Lung microvascular endothelial cell (primary cell): ENCODE measurements around the gene IFRD2. TPM values are rescaled to one million over a fixed set of nuclear protein-coding genes. Genes with fewer than 3 reads are reported as not detected.

Source experiments
- total RNA-seq: library from RNA; depleted of rRNA; stranded (reverse); fragments of >200 nt; gene quantifications from 2 replicates; pipeline ENCODE4 v1.2.1, GENCODE V29; 2014

Gene IFRD2
- total RNA-seq, 1 donor from 2014 or later: 104 TPM

Other genes with a start within 250 kb of the IFRD2 start
- gene RBM5, start 203.5 kb downstream of the IFRD2 start, total RNA-seq: 84.3 and 152 TPM in 2 replicates
- gene SEMA3F, start 137.1 kb downstream of the IFRD2 start, total RNA-seq: 8.3 and 16.1 TPM in 2 replicates
- gene GNAT1, start 100.8 kb downstream of the IFRD2 start, total RNA-seq: not detected in 2 replicates
- under 0.01 TPM in 1 of 2 replicates, not detected in the other for gene SLC38A3, start 87.2 kb downstream of the IFRD2 start, total RNA-seq
- gene GNAI2, start 56.2 kb downstream of the IFRD2 start, total RNA-seq: 415 and 488 TPM in 2 replicates
- gene SEMA3B, start 23.3 kb downstream of the IFRD2 start, total RNA-seq: 0.44 and 0.60 TPM in 2 replicates
- not detected in 2 replicates for gene LSMEM2, start 13.3 kb downstream of the IFRD2 start, total RNA-seq
- 12.9 and 26.2 TPM in 2 replicates for gene HYAL3, start 7.0 kb upstream of the IFRD2 start, total RNA-seq
- 3.1 and 3.6 TPM in 2 replicates for gene NAA80, start 7.0 kb upstream of the IFRD2 start, total RNA-seq
- gene HYAL1, start 11.1 kb upstream of the IFRD2 start, total RNA-seq: 3.1 and 5.8 TPM in 2 replicates
- gene HYAL2, start 30.3 kb upstream of the IFRD2 start, total RNA-seq: 404 and 600 TPM in 2 replicates
- gene TUSC2, start 35.8 kb upstream of the IFRD2 start, total RNA-seq: 21.4 and 22.8 TPM in 2 replicates
- gene RASSF1, start 48.4 kb upstream of the IFRD2 start, total RNA-seq: 12.0 and 20.6 TPM in 2 replicates
- gene ZMYND10, start 53.3 kb upstream of the IFRD2 start, total RNA-seq: 0.20 and 0.22 TPM in 2 replicates
- 12.0 and 17.3 TPM in 2 replicates for gene NPRL2, start 58.3 kb upstream of the IFRD2 start, total RNA-seq
- gene CYB561D2, start 58.4 kb upstream of the IFRD2 start, total RNA-seq: 15.5 and 21.6 TPM in 2 replicates
- 27.7 and 44.4 TPM in 2 replicates for gene TMEM115, start 67.1 kb upstream of the IFRD2 start, total RNA-seq
- under 0.01 TPM in 1 of 2 replicates, not detected in the other for gene CACNA2D2, start 211.2 kb upstream of the IFRD2 start, total RNA-seq